Panc1 (cell line): ENCODE data around the gene PRKCZ. TPM values are rescaled to one million over a fixed set of nuclear protein-coding genes. Genes with fewer than 3 reads are reported as not detected.

Source experiments
- ATAC-seq: fragments of 200-7000 bp; cut with Tn5 transposase; 2 replicates; pipeline ENCODE4 v1.9.1; 2020; ENCODE audit warnings: mild to moderate bottlenecking, moderate library complexity
- BruUV-seq: library from RNA; stranded (reverse); fragments of 400-500 nt; replicated peaks from 2 replicates; lab custom pipeline; 2021; lab: Mats Ljungman, UMichigan
- CTCF ChIA-PET: fragments of 300-600 bp; sonication (Branson Sonifier 250); formaldehyde crosslinking; loops from one replicate; lab custom pipeline; 2022; ENCODE audit warnings: antibody characterized with exemption; lab: Charles Lee
- POLR2A ChIA-PET: fragments of 300-600 bp; sonication (Branson Sonifier 250); formaldehyde crosslinking; loops from one replicate; lab custom pipeline; 2022; ENCODE audit warnings: antibody characterized with exemption; lab: Charles Lee
- DNase-seq: peaks from one replicate; pipeline ENCODE4 v3.0.0-alpha.2; 2010; ENCODE audit warnings: low read depth, low spot score
- H3K27ac ChIP-seq: 2 replicates; pipeline ENCODE4 v1.5.1; 2011; ENCODE audit warnings: mild to moderate bottlenecking, low read length, inconsistent platforms
- H3K27me3 ChIP-seq: fragments of 200-500 bp; sonication (Bioruptor generic); 2 replicates; pipeline ENCODE4 v1.6.0; 2014; ENCODE audit warnings: low read length, inconsistent platforms; ENCODE audit not compliant: control insufficient read depth, insufficient read depth
- H3K36me3 ChIP-seq: fragments of 200-500 bp; sonication (Bioruptor generic); 2 replicates; pipeline ENCODE4 v1.5.1; 2014; ENCODE audit warnings: inconsistent platforms, mild to moderate bottlenecking, low read length, moderate library complexity; ENCODE audit not compliant: control insufficient read depth, insufficient read depth
- H3K4me1 ChIP-seq: 2 replicates; pipeline ENCODE4 v1.5.1; 2011; ENCODE audit warnings: inconsistent platforms, mild to moderate bottlenecking, low read length, moderate library complexity; ENCODE audit not compliant: control insufficient read depth, insufficient read depth
- H3K4me3 ChIP-seq, 2 experiments: 2 replicates each; pipeline ENCODE4 v1.5.1; 2011 to 2012; ENCODE audit warnings: low read depth in 2 of 2, low read length in 2 of 2, mild to moderate bottlenecking in 2 of 2, inconsistent platforms in 1 of 2, moderate library complexity in 1 of 2
- H3K9me3 ChIP-seq: fragments of 200-500 bp; sonication (Bioruptor generic); 2 replicates; pipeline ENCODE4 v1.5.1; 2014; ENCODE audit warnings: low read depth, mild to moderate bottlenecking, inconsistent platforms, low read length, moderate library complexity; ENCODE audit not compliant: control insufficient read depth, insufficient read depth
- POLR2AphosphoS5 ChIP-seq: IDR thresholded peaks from 2 replicates; pipeline ENCODE4 v1.6.1; 2012; ENCODE audit warnings: mild to moderate bottlenecking, low read depth, low read length, moderate library complexity
- SIN3A ChIP-seq: IDR thresholded peaks from 2 replicates; pipeline ENCODE4 v1.6.1; 2012; ENCODE audit warnings: low read depth, mild to moderate bottlenecking, low read length, moderate library complexity, borderline replicate concordance; ENCODE audit not compliant: insufficient read depth
- TCF7L2 ChIP-seq: IDR thresholded peaks from 2 replicates; pipeline ENCODE4 v1.6.1; 2011; ENCODE audit warnings: mild to moderate bottlenecking, low read depth, low read length, inconsistent platforms
- in situ Hi-C: cut with HindIII; loops from 2 replicates; pipeline ENCODE4 v1.10.0; 2016; ENCODE audit warnings: low sequenced_read_pairs, low pct_unique_long_range_greater_than_20kb
- intact Hi-C: fragments of 100-400 bp; cut with micrococcal nuclease; formaldehyde crosslinking; loops from one replicate; pipeline ENCODE4 v1.10.0; 2022; ENCODE audit not compliant: unreplicated experiment
- total RNA-seq: library from RNA; stranded (reverse); gene quantifications from one replicate; pipeline ENCODE4 v1.2.1, GENCODE V29; 2021; ENCODE audit not compliant: unreplicated experiment
- TF ChIP-seq, protein P1 (sequence below), 2 experiments: IDR thresholded peaks; 2 replicates each; pipeline ENCODE4 v1.6.1; 2011 to 2012; ENCODE audit warnings: low read depth in 2 of 2, control low read depth in 1 of 2, low read length in 1 of 2, mild to moderate bottlenecking in 1 of 2, moderate library complexity in 1 of 2; ENCODE audit not compliant: insufficient read depth in 1 of 2
- TF ChIP-seq, protein P2 (sequence below): fragments of 450-650 bp; IDR thresholded peaks from 2 replicates; pipeline ENCODE4 v1.5.1; 2017; ENCODE audit warnings: mild to moderate bottlenecking

Gene PRKCZ
- total RNA-seq, 1 experiment from 2014 or later: 26.7 TPM

DNA sequence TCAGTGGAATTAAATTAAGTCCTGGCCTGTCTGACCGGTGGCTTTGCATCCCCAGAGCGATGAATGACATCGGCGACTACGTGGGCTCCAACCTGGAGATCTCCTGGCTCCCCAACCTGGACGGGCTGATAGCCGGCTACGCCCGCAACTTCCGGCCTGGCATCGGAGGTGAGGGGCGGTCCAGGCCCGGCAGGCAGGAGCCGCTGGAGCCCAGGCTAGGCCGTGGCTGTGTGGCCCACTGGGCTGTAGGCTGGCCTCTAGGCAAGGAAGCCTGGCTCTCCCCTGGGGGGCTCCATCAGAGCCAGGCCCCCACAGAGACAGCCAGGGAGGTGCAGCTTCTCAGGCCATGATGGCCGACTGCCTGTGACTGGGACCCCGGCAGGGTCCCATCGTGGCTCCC, 25.3 kb upstream of the PRKCZ start:
- no peak overlapping the region for H3K4me3 ChIP-seq
- no TSS peak for BruUV-seq
- in situ Hi-C loops: no loop called here
- POLR2A ChIA-PET: no interaction called here
- ATAC-seq: no peak
- no peak overlapping the region for H3K27ac ChIP-seq
- intact Hi-C loops: no loop called here
- no peaks in the 10 kb centered on the region for H3K4me1 ChIP-seq
- H3K27me3 ChIP-seq: no peaks in the 10 kb centered on the region; the same call in 1 of the 2 replicates
- DNase-seq: no peak
- TF ChIP-seq SIN3A (no peak), TCF7L2 (no peak), POLR2AphosphoS5 (no peak)
- TF ChIP-seq, protein P1, sequence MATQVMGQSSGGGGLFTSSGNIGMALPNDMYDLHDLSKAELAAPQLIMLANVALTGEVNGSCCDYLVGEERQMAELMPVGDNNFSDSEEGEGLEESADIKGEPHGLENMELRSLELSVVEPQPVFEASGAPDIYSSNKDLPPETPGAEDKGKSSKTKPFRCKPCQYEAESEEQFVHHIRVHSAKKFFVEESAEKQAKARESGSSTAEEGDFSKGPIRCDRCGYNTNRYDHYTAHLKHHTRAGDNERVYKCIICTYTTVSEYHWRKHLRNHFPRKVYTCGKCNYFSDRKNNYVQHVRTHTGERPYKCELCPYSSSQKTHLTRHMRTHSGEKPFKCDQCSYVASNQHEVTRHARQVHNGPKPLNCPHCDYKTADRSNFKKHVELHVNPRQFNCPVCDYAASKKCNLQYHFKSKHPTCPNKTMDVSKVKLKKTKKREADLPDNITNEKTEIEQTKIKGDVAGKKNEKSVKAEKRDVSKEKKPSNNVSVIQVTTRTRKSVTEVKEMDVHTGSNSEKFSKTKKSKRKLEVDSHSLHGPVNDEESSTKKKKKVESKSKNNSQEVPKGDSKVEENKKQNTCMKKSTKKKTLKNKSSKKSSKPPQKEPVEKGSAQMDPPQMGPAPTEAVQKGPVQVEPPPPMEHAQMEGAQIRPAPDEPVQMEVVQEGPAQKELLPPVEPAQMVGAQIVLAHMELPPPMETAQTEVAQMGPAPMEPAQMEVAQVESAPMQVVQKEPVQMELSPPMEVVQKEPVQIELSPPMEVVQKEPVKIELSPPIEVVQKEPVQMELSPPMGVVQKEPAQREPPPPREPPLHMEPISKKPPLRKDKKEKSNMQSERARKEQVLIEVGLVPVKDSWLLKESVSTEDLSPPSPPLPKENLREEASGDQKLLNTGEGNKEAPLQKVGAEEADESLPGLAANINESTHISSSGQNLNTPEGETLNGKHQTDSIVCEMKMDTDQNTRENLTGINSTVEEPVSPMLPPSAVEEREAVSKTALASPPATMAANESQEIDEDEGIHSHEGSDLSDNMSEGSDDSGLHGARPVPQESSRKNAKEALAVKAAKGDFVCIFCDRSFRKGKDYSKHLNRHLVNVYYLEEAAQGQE (IDR thresholded peaks at IDR 0.05; ENCODE audit: insufficient read depth in 1 of 2, low read depth in 2 of 2, low read length in 1 of 2): no peak
- TF ChIP-seq, protein P2, sequence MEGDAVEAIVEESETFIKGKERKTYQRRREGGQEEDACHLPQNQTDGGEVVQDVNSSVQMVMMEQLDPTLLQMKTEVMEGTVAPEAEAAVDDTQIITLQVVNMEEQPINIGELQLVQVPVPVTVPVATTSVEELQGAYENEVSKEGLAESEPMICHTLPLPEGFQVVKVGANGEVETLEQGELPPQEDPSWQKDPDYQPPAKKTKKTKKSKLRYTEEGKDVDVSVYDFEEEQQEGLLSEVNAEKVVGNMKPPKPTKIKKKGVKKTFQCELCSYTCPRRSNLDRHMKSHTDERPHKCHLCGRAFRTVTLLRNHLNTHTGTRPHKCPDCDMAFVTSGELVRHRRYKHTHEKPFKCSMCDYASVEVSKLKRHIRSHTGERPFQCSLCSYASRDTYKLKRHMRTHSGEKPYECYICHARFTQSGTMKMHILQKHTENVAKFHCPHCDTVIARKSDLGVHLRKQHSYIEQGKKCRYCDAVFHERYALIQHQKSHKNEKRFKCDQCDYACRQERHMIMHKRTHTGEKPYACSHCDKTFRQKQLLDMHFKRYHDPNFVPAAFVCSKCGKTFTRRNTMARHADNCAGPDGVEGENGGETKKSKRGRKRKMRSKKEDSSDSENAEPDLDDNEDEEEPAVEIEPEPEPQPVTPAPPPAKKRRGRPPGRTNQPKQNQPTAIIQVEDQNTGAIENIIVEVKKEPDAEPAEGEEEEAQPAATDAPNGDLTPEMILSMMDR: no peak
- H3K9me3 ChIP-seq: no peaks in the 10 kb centered on the region
- CTCF ChIA-PET: no interaction called here
- no peaks in the 10 kb centered on the region for H3K36me3 ChIP-seq

DNA sequence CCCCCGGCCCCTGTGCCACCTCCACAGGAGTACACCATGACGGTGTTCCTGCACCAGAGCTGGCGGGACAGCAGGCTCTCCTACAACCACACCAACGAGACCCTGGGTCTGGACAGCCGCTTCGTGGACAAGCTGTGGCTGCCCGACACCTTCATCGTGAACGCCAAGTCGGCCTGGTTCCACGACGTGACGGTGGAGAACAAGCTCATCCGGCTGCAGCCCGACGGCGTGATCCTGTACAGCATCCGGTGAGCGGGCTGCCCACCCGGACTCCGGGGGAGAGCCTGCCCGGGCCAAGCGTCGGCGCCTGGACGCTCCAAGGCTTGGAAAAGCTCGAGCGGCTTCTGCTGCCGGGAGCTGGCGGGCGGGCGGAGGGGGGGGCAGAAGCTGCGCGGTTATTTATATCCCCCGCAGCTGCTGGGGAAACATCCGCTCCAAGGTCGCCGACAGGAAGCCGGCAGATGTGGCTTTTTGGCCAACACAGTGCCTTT, 24.7 kb upstream of the PRKCZ start:
- Histone ChIP-seq H3K27me3 (no peaks in the 10 kb centered on the region), H3K9me3 (no peaks in the 10 kb centered on the region), H3K4me1 (no peaks in the 10 kb centered on the region), H3K36me3 (no peaks in the 10 kb centered on the region), H3K27ac (no peak overlapping the region), H3K4me3 (no peak overlapping the region)
- intact Hi-C loops: no loop called here
- no TSS peak for BruUV-seq
- ATAC-seq (no peak), DNase-seq (no peak)
- in situ Hi-C loops: no loop called here
- TF ChIP-seq SIN3A (no peak), TCF7L2 (no peak)
- CTCF ChIA-PET: no interaction called here
- POLR2A ChIA-PET: no interaction called here

GRCh38 chr1:2027961-2028583, 22.1 kb upstream of the PRKCZ start:
- intact Hi-C loops: no loop called here
- no TSS peak for BruUV-seq
- in situ Hi-C loops: no loop called here
- no peaks in the 10 kb centered on the region for H3K27me3 ChIP-seq
- TF ChIP-seq, protein P2: no peak
- TF ChIP-seq, protein P1 (IDR thresholded peaks at IDR 0.05; ENCODE audit: insufficient read depth in 1 of 2, low read depth in 2 of 2, low read length in 1 of 2): no peak
- TF ChIP-seq POLR2AphosphoS5 (no peak), SIN3A (no peak), TCF7L2 (no peak)
- no peaks in the 10 kb centered on the region for H3K36me3 ChIP-seq
- ATAC-seq: no peak
- CTCF ChIA-PET: no interaction called here
- H3K9me3 ChIP-seq: no peaks in the 10 kb centered on the region
- no peaks in the 10 kb centered on the region for H3K4me1 ChIP-seq
- H3K4me3 ChIP-seq: no peak overlapping the region
- no peak for DNase-seq
- H3K27ac ChIP-seq: no peak overlapping the region
- POLR2A ChIA-PET: interaction anchor here (0.6 kb wide), 1 partner anchor 143 kb away, joined by 6 read pairs; no protein-coding TSS in a partner anchor
